HepG2 (cell line): ENCODE data around the gene ITGA2. TPM values are rescaled to one million over a fixed set of nuclear protein-coding genes. Genes with fewer than 3 reads are reported as not detected.

Experiments used
- ARHGAP35 ChIP-seq: sonication (generic); formaldehyde crosslinking; IDR thresholded peaks from 2 replicates; pipeline ENCODE4 v1.9.0; 2022; ENCODE audit warnings: mild to moderate bottlenecking, inconsistent platforms, moderate library complexity, missing genetic modification reagents, borderline replicate concordance
- FOXA1 ChIP-seq, 2 experiments: fragments of 450-650 bp in 1 of 2; sonication (generic) in 1 of 2; formaldehyde crosslinking in 1 of 2; IDR thresholded peaks; 2 replicates each; pipeline versions ENCODE4 v1.4.0 to v1.6.1; 2016 to 2020; ENCODE audit warnings: missing genetic modification reagents in 1 of 2
- GFI1 ChIP-seq: sonication (generic); formaldehyde crosslinking; IDR thresholded peaks from 2 replicates; pipeline ENCODE4 v1.5.0; 2020; ENCODE audit warnings: missing genetic modification reagents, mild to moderate bottlenecking, borderline replicate concordance
- HDAC1 ChIP-seq: sonication (generic); formaldehyde crosslinking; IDR thresholded peaks from 2 replicates; pipeline ENCODE4 v1.5.1; 2020; ENCODE audit warnings: mild to moderate bottlenecking, missing genetic modification reagents
- HNF1A ChIP-seq, 2 experiments: sonication (generic) in 1 of 2; formaldehyde crosslinking in 1 of 2; IDR thresholded peaks; 2 replicates each; pipeline versions ENCODE4 v1.4.0 to v1.6.1; 2016 to 2020; ENCODE audit warnings: borderline replicate concordance in 1 of 2, low read depth in 1 of 2, mild to moderate bottlenecking in 1 of 2, missing genetic modification reagents in 1 of 2
- ISX ChIP-seq: sonication (generic); formaldehyde crosslinking; conservative IDR thresholded peaks from 2 replicates; pipeline ENCODE4 v1.5.0; 2020; ENCODE audit warnings: missing genetic modification reagents
- NR3C1 ChIP-seq: sonication (generic); formaldehyde crosslinking; IDR thresholded peaks from 2 replicates; pipeline ENCODE4 v1.4.0; 2020; ENCODE audit warnings: missing genetic modification reagents
- RNF219 ChIP-seq: sonication (generic); formaldehyde crosslinking; IDR thresholded peaks from 2 replicates; pipeline ENCODE4 v1.5.0; 2020; ENCODE audit warnings: mild to moderate bottlenecking, missing genetic modification reagents
- SIN3A ChIP-seq: IDR thresholded peaks from 2 replicates; pipeline ENCODE4 v1.6.1; 2011; ENCODE audit warnings: low read depth, mild to moderate bottlenecking, control low read depth, low read length, borderline replicate concordance
- TERF1 ChIP-seq: sonication (generic); formaldehyde crosslinking; IDR thresholded peaks from 2 replicates; pipeline ENCODE4 v1.8.0; 2022; ENCODE audit warnings: mild to moderate bottlenecking, missing genetic modification reagents, moderate library complexity
- ZBTB14 ChIP-seq: sonication (generic); formaldehyde crosslinking; IDR thresholded peaks from 2 replicates; pipeline ENCODE4 v1.4.0; 2020; ENCODE audit warnings: missing genetic modification reagents
- ZBTB43 ChIP-seq: sonication (generic); formaldehyde crosslinking; conservative IDR thresholded peaks from 2 replicates; pipeline ENCODE4 v1.4.0; 2020; ENCODE audit warnings: missing genetic modification reagents
- ZNF101 ChIP-seq: sonication (generic); formaldehyde crosslinking; IDR thresholded peaks from 2 replicates; pipeline ENCODE4 v1.4.0; 2020; ENCODE audit warnings: mild to moderate bottlenecking, low read depth, missing genetic modification reagents, borderline replicate concordance
- ZNF260 ChIP-seq: sonication (generic); formaldehyde crosslinking; IDR thresholded peaks from 2 replicates; pipeline ENCODE4 v1.4.0; 2020; ENCODE audit warnings: missing genetic modification reagents, low read depth, mild to moderate bottlenecking, borderline replicate concordance
- ZNF441 ChIP-seq: sonication (generic); formaldehyde crosslinking; IDR thresholded peaks from 2 replicates; pipeline ENCODE4 v1.7.0; 2021; ENCODE audit warnings: missing genetic modification reagents, borderline replicate concordance
- ZNF543 ChIP-seq: sonication (generic); formaldehyde crosslinking; IDR thresholded peaks from 2 replicates; pipeline ENCODE4 v1.4.0; 2020; ENCODE audit warnings: mild to moderate bottlenecking, missing genetic modification reagents
- ZNF788 ChIP-seq: sonication (generic); formaldehyde crosslinking; IDR thresholded peaks from 2 replicates; pipeline ENCODE4 v1.5.0; 2020; ENCODE audit warnings: mild to moderate bottlenecking, missing genetic modification reagents, borderline replicate concordance
- ZNF878 ChIP-seq: sonication (generic); formaldehyde crosslinking; IDR thresholded peaks from 2 replicates; pipeline ENCODE4 v1.8.1; 2023; ENCODE audit warnings: mild to moderate bottlenecking, missing genetic modification reagents, moderate library complexity
- ZSCAN9 ChIP-seq: IDR thresholded peaks from 2 replicates; pipeline ENCODE4 v1.6.1; 2016; ENCODE audit warnings: borderline replicate concordance
- polyA plus RNA-seq, 8 experiments: library from polyadenylated mRNA; depleted of rRNA in 3 of 8; stranded (reverse) in 7 of 8; unstranded in 1 of 8; fragments of >200 nt; fragmentation: Illumina TruSeq in 4 of 8; extraction: Trizol in 4 of 8; gene quantifications; 2 replicates each; pipeline versions ENCODE4 v1.2.1 to v1.2.3, GENCODE V29; 2011 to 2016; ENCODE audit warnings: low read depth in 4 of 8, missing spikeins in 1 of 8, mixed read lengths in 1 of 8; ENCODE audit not compliant: insufficient read depth in 1 of 8
- total RNA-seq, 5 experiments: library from RNA; depleted of rRNA; stranded (reverse); fragments of >200 nt; fragmentation: Illumina TruSeq; extraction: Trizol; gene quantifications; 2 replicates each; pipeline ENCODE4 v1.2.3, GENCODE V29; 2016; ENCODE audit warnings: low read depth in 1 of 5

The ITGA2 gene
- total and polyA plus RNA-seq, 2 of the 13 experiments (the other 11 are each of a cell fraction or from before 2014, with no cell fraction given), result 15.8 to 58.3 TPM

GRCh38 chr5:52997424-52997823 is 8.3 kb downstream of the ITGA2 start (continued):
- TF ChIP-seq ZBTB43 (CRISPR knock-in tag) (peak; percentile 97), ZNF543 (CRISPR knock-in tag) (no peak), NR3C1 (CRISPR knock-in tag) (no peak), RNF219 (CRISPR knock-in tag) (no peak; the same call in 1 of the 2 replicates), ARHGAP35 (CRISPR knock-in tag) (no peak), ZNF101 (CRISPR knock-in tag) (no peak), ZNF788 (CRISPR knock-in tag) (no peak), FOXA1 (IDR thresholded peaks at IDR 0.05) (no peak), FOXA1 (CRISPR knock-in tag; IDR thresholded peaks at IDR 0.05) (peak; percentile 75), ZSCAN9 (CRISPR knock-in tag) (no peak), ZNF441 (no peak), ZNF878 (peak; percentile 37; the same call in 1 of the 2 replicates), TERF1 (CRISPR knock-in tag) (no peak), HDAC1 (peak; percentile 56), GFI1 (CRISPR knock-in tag) (peak; percentile 60), SIN3A (0 out of 2 replicates have a peak, but pooled peaks have one; percentile 62), ZNF260 (CRISPR knock-in tag) (no peak), ZBTB14 (CRISPR knock-in tag) (no peak), HNF1A (IDR thresholded peaks at IDR 0.05; ENCODE audit: low read depth) (no peak), HNF1A (CRISPR knock-in tag; IDR thresholded peaks at IDR 0.05; ENCODE audit: borderline replicate concordance) (peak; percentile 73; the same call in 1 of the 2 replicates), ISX (CRISPR knock-in tag) (no peak)
